HG03571 (cell line): Measurements from ENCODE around the gene SPHKAP.
"Not testable (repeated sequence)": the region's sequence is repeated elsewhere in the genome, so short reads cannot be mapped to it uniquely, and the experiment has no call there.

Experiments
- ATAC-seq: cut with Tn5 transposase; IDR thresholded peaks from one replicate; pipeline ENCODE4 v1.9.1; 2021; ENCODE audit not compliant: unreplicated experiment

SPHKAP gene

GRCh38 chr2:228094377-228094921 is 87.0 kb downstream of the SPHKAP start:
- ATAC-seq: no peak

GRCh38 chr2:228092056-228092455 is 89.4 kb downstream of the SPHKAP start:
- ATAC-seq: no peak

- ATAC-seq: no peak
These were observed 94.9 kb downstream of the SPHKAP start for GRCh38 chr2:228086561-228086960.

- ATAC-seq: no peak
These were observed 96.8 kb downstream of the SPHKAP start for GRCh38 chr2:228084717-228085116.

GRCh38 chr2:228083131-228083530 is 98.4 kb downstream of the SPHKAP start:
- no peak for ATAC-seq

GRCh38 chr2:228082571-228082970 is 98.9 kb downstream of the SPHKAP start:
- no peak for ATAC-seq

GRCh38 chr2:228079194-228079593 is 102.3 kb downstream of the SPHKAP start:
- ATAC-seq: no peak

GRCh38 chr2:228076695-228077094 is 104.8 kb downstream of the SPHKAP start:
- ATAC-seq: not testable (repeated sequence)

- ATAC-seq: no peak
These were observed 108.8 kb downstream of the SPHKAP start for GRCh38 chr2:228072669-228073068.

- no peak for ATAC-seq
These were observed 114.2 kb downstream of the SPHKAP start for GRCh38 chr2:228067309-228067708.

- no peak for ATAC-seq
These were observed 115.2 kb downstream of the SPHKAP start for GRCh38 chr2:228066126-228066798.

GRCh38 chr2:228065686-228066085 is 115.8 kb downstream of the SPHKAP start:
- no peak for ATAC-seq

- ATAC-seq: no peak
These were observed 116.6 kb downstream of the SPHKAP start for GRCh38 chr2:228064796-228065315.

- no peak for ATAC-seq
These were observed 117.5 kb downstream of the SPHKAP start for GRCh38 chr2:228064024-228064423.

GRCh38 chr2:228063558-228063957 is 117.9 kb downstream of the SPHKAP start:
- no peak for ATAC-seq

GRCh38 chr2:228059735-228060134 is 121.8 kb downstream of the SPHKAP start:
- ATAC-seq: no peak

GRCh38 chr2:228056293-228057097 is 125.0 kb downstream of the SPHKAP start:
- ATAC-seq: no peak

GRCh38 chr2:228048838-228049490 is 132.5 kb downstream of the SPHKAP start:
- no peak for ATAC-seq

GRCh38 chr2:228040995-228041394 is 140.5 kb downstream of the SPHKAP start:
- no peak for ATAC-seq

- no peak for ATAC-seq
These were observed 141.5 kb downstream of the SPHKAP start for GRCh38 chr2:228039752-228040534.

- no peak for ATAC-seq
These were observed 142.5 kb downstream of the SPHKAP start for GRCh38 chr2:228038967-228039366.
